Cerebellar cortex (tissue), 1 donor: ENCODE results near the gene TUBB4A.
A peak's percentile ranks its signal among the peaks of the same experiment; 100 is the strongest.

ENCODE experiments used
- DNase-seq: peaks from one replicate; pipeline ENCODE4 v3.0.0-alpha.2; 2015; ENCODE audit warnings: low spot score

The TUBB4A gene

DNA sequence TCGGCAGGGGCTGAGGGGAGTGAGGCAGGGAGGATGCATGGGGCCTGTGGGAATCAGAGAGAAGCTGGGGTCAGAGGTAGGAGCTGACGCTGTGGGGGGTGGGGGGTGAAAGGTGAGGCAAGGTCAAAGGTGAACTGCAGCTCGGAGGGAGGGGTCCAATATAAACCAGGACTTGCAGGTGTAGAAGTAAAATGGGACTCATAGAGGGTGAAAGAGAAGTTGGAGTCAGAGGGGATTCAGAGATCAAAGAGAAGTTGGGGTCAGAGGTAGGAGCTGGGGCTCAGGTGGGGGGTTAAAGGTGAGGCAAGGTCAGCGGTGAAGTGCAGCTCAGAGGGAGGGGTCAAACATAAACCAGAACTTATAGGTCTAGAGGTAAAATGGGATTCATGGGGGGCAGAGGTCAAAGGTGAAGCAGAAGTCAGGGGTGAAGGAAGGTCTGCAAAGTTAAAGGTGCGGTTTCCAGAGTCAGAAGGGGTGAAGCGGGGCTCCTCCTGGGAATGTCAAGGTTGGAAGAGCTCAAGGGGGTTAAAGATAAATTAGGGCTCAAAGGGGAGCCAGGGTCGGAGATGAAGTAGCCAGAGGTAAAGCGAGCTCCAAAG is 7.6 kb downstream of the TUBB4A start:
- no peak for DNase-seq

GRCh38 chr19:6491802-6492592 is 10.1 kb downstream of the TUBB4A start:
- no peak for DNase-seq

- DNase-seq, result no peak
Observed at GRCh38 chr19:6490134-6490533, 12.0 kb downstream of the TUBB4A start.

GRCh38 chr19:6489278-6490061 is 12.6 kb downstream of the TUBB4A start:
- DNase-seq, result no peak

GRCh38 chr19:6484831-6485230 is 17.3 kb downstream of the TUBB4A start:
- no peak for DNase-seq

DNA sequence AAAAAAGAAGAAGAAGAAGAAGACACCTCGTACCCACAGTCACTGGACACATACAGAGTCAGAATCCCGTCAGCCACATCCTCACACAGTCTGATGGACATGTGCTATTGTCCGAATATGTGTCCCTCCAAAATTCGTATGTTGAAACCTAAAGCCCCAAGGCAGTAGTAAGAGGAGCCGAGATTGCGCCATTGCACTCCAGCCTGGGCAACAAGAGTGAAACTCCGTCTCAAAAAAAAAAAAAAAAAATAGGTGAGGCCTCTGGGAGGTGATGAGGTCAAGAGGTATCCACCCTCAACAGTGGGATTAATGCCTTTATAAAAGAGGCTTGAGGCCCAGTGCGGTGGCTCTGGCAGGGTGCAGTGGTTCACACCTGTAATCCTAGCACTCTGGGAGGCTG is 17.9 kb downstream of the TUBB4A start:
- no peak for DNase-seq

DNA sequence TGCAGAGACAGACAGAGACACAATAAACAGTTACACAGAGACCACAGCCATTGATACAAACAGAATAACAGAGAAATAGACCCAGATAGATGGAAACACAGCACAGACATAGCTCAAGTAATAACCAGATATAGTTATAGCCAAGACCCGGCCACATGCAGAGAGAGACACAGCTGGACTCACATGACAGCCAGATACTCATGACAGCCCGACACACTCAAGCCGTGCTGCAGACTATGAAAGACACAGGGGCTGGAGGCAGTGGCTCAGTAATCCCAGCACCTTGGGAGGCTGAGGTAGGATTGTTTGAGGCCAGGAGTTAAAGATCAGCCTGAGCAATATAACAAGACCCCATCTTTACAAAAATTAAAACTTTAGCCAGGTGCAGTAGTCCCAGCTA is 18.9 kb downstream of the TUBB4A start:
- DNase-seq, result no peak

DNA sequence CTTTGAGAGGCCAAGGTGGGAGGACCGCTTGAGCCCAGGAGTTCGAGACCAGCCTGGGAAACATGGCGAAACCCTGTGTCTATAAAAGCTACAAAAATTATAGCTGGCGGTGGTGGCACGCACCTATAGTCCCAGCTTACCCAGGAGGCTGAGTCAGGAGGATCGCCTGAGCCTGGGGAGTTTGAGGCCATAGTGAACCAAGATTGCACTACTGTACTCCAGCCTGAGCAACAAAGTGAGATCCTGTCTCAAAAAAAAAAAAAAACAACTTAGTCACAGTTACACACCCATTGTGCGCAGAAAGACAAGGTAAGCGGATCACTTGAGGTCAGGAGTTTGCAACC is 19.8 kb downstream of the TUBB4A start:
- DNase-seq, result no peak

GRCh38 chr19:6481541-6482342 is 20.4 kb downstream of the TUBB4A start, which contains the start of gene DENND1C:
TSS of gene DENND1C (minus strand) at chr19:6481787. CDS start at chr19:6481695, 92 bp downstream.
- DNase-seq, result peak; percentile 31

DNA sequence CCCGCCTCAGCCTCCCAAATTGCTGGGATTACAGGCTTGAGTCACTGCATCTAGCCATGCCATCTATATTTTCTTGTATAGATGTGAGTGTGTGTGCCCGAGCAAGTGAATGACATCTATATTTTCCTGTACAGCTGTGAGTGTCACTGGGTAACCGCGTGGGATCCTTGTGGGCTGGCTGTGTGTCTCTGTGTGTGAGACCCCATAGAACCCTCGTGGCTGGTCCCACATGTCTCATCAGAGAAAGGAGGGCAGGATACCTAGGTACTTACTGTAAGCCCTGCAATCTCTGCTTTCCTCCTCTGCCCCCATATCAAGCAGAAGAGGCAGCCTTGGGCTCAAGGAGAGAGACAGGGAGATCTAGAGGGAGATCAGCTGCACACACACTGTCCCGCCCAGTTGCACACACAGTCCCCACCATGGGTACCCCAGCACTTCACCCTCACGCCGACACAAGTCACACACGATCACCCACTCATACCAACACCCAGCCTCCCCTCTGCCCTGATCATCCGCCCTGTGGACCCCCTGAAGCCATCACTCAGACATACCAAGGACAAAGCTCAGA is 21.2 kb downstream of the TUBB4A start:
- no peak for DNase-seq

DNA sequence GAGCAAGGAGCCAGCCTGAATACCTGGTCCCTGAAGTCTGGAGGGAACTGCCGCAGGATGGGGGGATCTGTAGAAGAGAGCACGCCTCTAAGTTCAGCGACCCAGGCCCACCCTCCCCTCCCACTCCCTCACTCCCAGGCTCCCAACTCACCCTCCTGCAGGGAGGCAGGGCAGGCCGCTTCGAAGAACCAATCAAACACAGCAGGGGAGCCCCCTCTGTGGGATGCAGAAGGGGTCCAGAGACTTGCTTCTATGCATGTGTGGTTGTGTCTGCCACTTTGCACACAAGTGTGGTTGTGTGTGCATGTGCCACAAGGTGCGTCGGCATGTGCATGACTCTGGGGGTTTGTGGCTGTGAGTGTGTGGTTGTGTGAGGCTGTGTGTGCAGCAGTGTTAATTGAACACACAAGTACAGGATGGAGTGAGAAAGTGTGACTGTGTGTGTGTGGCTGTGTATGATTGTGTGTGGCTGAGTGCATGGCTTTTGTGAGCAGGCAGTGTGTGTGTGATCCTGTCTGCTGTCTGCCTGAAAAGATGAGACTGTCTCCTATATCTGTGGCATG is 22.2 kb downstream of the TUBB4A start:
- no peak for DNase-seq

DNA sequence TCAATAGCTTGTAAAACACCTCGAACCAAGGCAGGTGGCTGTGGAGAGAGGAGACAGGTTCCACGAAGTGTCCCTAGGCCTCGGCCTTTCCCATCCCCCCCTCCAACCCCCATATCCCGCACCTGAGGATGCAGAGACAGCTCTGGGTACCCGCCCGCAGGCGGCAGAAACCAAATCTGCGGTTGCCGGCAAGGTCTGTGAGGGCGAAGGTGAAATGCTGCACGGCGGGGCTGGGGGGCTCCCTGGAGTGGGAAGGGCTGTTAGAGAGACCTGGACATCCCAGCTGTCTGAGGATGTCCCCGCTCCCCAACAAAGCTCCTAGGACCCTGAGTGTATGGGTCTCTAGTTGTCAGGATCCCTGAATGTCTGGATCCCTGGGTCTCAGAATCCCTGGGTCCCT is 23.3 kb downstream of the TUBB4A start:
- DNase-seq, result no peak

DNA sequence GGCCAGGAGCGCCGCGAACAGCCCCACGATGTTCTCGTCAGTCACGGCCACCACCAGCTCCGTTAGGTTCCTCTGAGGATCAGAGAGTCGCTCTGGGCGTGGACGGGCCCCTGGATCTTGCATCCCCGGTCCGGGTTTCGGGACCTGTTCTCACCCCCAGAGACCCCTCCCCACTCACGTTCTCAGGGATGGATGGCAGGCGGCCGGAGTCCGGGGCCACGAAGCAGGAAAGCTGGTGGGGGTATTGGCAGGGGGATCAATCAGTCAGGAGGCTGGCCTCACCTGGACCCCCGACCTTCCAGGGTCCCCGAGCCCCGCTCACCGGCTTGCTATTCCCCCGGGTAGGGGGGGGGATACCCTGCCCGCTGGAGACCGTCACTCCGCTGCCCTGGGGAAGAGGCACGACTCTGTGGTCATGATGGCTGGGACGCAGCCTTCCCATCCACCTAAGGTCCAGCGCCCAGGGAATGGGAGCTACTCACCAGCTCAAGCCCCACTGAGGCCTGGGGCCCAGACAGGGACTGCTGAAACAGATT is 25.1 kb downstream of the TUBB4A start:
- DNase-seq, result no peak

GRCh38 chr19:6476155-6476895 is 25.8 kb downstream of the TUBB4A start:
- DNase-seq, result peak; percentile 82

DNA sequence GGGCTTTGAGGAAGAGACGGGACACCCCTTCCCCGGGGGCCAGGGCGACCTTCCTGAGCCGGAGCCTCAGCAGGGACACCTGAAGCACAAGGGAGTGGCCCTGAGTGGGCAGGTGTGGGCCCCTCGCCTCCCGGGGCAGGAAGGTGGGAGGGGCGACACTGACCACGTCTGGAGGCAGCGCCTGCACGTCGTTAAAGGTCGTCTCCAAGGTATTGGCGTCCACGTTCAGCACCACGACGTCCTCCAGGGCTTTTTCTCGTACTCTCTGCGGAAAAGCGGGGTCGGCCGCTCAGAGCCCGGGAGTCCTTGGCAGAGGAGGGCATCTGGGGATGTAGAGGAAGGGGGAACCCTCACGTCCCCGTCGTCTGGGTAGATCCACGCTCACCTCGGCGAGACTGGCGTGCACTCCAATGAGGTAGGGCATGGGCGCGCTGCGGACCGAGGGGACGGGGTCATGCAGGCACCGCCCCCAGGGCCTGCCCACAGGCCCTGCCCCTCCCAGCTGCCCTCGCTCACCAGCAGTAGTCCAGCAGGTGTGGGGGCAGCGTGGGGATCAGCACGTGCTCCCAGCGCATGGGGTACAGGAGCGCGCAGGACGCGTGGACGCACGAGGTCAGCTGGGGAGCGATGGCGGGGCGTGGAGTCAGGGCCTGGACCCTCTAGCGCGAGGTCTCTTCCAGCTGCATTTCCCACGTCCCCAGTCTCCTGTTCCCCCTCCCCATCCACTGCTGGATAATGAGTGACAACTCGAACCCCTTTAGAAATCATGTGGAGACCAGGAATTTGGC is 26.6 kb downstream of the TUBB4A start:
- DNase-seq, result no peak

GRCh38 chr19:6473647-6474046 is 28.5 kb downstream of the TUBB4A start:
- no peak for DNase-seq

DNA sequence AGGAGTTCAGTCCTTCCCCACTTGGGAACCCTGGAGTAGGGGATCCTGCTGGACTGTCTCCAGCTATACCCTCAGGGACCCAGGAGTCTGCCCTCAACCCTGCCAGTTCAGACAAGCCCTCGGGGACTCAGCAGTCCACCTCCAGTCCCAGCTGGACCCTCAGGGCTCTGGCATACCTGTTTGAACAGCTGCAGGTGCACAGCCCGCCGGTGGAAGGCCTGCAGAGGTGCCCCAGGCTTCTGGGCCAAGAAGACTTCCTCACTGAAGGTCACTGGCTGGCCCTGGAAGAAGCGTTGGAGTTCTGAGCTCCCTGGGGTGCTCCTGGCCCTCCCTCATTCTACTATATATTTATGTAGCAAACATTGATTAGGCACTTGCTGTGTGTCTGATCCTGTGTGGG is 29.4 kb downstream of the TUBB4A start:
- no peak for DNase-seq

GRCh38 chr19:6471076-6471475 is 31.0 kb downstream of the TUBB4A start:
- no peak for DNase-seq

DNA sequence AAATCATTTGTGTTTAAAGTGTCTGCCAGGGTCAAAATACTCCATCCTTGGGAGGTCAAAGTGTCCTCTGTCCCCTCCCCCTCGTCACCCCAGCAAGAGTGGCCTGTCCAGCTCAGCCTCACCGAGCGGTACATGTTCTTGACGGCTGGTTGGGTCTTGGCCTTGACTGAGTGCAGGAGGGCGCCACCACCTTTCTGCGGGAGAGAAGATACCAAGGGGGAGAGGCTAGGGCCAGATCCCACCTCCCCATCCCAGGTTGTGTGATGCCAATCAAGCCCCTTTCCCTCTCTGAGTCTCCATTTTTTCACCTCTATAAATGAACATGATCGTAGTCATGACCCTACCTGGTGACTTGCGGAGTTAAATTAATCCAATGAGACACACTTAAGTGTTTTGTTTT is 31.9 kb downstream of the TUBB4A start:
- no peak for DNase-seq

- no peak for DNase-seq
Observed at GRCh38 chr19:6467384-6467783, 34.7 kb downstream of the TUBB4A start.
